Measurements from ENCODE around the gene TSC1. TPM values are rescaled to one million over a fixed set of nuclear protein-coding genes. Genes with fewer than 3 reads are reported as not detected.

The TSC1 gene
- total and polyA plus RNA-seq, 10 of the 15 experiments (the other 5 are each of a cell fraction or from before 2014, with no cell fraction given), result 4.0 to 48.0 (median 14.9) TPM

DNA sequence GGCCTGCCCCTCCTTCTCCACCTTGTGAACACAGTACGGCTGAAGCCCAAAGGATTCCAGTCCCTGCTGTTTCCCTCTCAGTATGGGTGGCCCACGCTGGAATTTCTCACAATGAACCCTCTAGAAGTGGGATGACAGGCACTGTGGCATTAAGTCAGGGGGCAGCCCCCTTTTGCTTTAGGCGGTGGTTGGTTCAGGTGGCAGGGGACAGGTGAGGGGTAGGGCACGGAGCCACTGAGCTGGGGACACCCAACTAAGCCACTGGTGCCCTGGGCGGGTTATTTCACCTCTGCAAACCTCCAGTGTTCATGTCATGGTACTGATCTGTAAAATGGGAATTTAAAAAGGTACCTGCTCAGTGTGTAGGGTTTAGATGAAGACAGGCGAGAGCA lies 58.1 kb downstream of the TSC1 start:
- Histone ChIP-seq H3K4me3 (no peak overlapping the region), H3K4me1 (ENCODE audit: control insufficient read depth, insufficient read depth, low read length) (no peaks in the 10 kb centered on the region), H3K27me3 (replicated peaks in 1 of 2; ENCODE audit: control insufficient read depth in 2 of 2, insufficient read depth in 2 of 2, low read length in 1 of 2) (peaks cover 2% of the 10 kb centered on the region in 2 experiments; a peak in 1 of 4 replicates), H3K9me3 (replicated peaks; ENCODE audit: control insufficient read depth, insufficient read depth, low read length) (no peaks in the 10 kb centered on the region), H3K4me2 (ENCODE audit: control insufficient read depth, insufficient read depth) (no peak overlapping the region), H3K27ac (ENCODE audit: control insufficient read depth, insufficient read depth) (no peak overlapping the region), H3K36me3 (ENCODE audit: control insufficient read depth in 2 of 2, insufficient read depth in 2 of 2, low read length in 1 of 2) (no peaks in the 10 kb centered on the region), H4K20me1 (ENCODE audit: control insufficient read depth, insufficient read depth) (no peaks in the 10 kb centered on the region), H2AFZ (ENCODE audit: control insufficient read depth, low read depth, low read length) (no peak overlapping the region), H3K9ac (ENCODE audit: control insufficient read depth, insufficient read depth, low read length) (no peak overlapping the region), H3K79me2 (ENCODE audit: control insufficient read depth, insufficient read depth, low read length) (no peaks in the 10 kb centered on the region)
- ChIA-PET CTCF (interaction anchor here (0.8 kb wide), 1 partner anchor 38 kb away, joined by 3 read pairs; no protein-coding TSS in a partner anchor), RAD21 (ENCODE audit: unreplicated experiment) (no interaction called here), POLR2A (no interaction called here), SMC1A (ENCODE audit: uncharacterized antibody, unreplicated experiment) (no interaction called here)
- no TSS peak for BruUV-seq (replicated peaks)
- WGBS (ENCODE audit: insufficient coverage, insufficient replicate concordance, low lambda C conversion rate, missing lambda C conversion rate), result 68% methylated on average over 6 of the region's 6 CpGs
- TF ChIP-seq KDM1A (IDR thresholded peaks at IDR 0.05; ENCODE audit: borderline replicate concordance) (no peak), POLR2AphosphoS2 (IDR thresholded peaks at IDR 0.05; ENCODE audit: low read depth, low read length) (no peak), STAT3 (IDR thresholded peaks at IDR 0.05; ENCODE audit: low read depth, low read length) (no peak), CHD4 (IDR thresholded peaks at IDR 0.05) (no peak), TARDBP (IDR thresholded peaks at IDR 0.05; ENCODE audit: borderline replicate concordance) (no peak), SUZ12 (IDR thresholded peaks at IDR 0.05; ENCODE audit: unreplicated experiment) (no peak), LARP7 (IDR thresholded peaks at IDR 0.05) (no peak)
- TF ChIP-seq, protein P1, sequence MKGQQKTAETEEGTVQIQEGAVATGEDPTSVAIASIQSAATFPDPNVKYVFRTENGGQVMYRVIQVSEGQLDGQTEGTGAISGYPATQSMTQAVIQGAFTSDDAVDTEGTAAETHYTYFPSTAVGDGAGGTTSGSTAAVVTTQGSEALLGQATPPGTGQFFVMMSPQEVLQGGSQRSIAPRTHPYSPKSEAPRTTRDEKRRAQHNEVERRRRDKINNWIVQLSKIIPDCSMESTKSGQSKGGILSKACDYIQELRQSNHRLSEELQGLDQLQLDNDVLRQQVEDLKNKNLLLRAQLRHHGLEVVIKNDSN (IDR thresholded peaks at IDR 0.05; ENCODE audit: borderline replicate concordance, extremely low read length, insufficient read depth, low read depth, low read length), result no peak
- ATAC-seq (no peak), FAIRE-seq (no peak), DNase-seq (ENCODE audit: low read depth, low spot score) (no peak)
- intact Hi-C loops (cut with micrococcal nuclease; ENCODE audit: unreplicated experiment) (no loop called here), in situ Hi-C loops (cut with MboI) (no loop called here)
